ENCODE results near the gene ANO2.

ANO2 gene

DNA sequence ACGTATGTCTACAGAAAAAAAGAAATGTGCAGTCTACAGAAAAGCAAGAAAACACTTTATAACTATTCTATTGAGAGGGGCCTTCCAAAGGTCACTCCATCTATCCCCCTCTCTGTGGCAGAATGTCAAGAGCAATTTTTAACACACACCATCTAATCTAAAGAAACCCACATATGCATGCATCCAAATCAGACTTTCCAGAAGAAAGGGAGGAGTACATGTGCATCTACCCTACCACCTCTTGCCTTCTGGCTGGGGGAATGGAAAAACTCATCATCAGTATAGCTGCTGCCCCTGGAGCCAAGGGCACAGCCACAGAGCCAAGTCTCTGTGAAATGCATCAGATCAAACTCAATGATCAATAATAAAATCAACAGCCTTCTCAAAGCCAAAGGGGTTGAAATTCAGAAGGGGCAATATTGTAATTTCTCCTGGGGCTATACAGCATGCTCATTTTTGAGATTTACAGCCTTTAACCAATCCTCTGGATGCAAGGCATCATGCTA, 63.9 kb downstream of the ANO2 start:
- H3K4me3 ChIP-seq (ENCODE audit: low read depth, low read length), result no peak overlapping the region
- TF ChIP-seq, protein P1, sequence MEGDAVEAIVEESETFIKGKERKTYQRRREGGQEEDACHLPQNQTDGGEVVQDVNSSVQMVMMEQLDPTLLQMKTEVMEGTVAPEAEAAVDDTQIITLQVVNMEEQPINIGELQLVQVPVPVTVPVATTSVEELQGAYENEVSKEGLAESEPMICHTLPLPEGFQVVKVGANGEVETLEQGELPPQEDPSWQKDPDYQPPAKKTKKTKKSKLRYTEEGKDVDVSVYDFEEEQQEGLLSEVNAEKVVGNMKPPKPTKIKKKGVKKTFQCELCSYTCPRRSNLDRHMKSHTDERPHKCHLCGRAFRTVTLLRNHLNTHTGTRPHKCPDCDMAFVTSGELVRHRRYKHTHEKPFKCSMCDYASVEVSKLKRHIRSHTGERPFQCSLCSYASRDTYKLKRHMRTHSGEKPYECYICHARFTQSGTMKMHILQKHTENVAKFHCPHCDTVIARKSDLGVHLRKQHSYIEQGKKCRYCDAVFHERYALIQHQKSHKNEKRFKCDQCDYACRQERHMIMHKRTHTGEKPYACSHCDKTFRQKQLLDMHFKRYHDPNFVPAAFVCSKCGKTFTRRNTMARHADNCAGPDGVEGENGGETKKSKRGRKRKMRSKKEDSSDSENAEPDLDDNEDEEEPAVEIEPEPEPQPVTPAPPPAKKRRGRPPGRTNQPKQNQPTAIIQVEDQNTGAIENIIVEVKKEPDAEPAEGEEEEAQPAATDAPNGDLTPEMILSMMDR (IDR thresholded peaks at IDR 0.05; ENCODE audit: low read depth, low read length), result no peak
- TF ChIP-seq, protein P2, sequence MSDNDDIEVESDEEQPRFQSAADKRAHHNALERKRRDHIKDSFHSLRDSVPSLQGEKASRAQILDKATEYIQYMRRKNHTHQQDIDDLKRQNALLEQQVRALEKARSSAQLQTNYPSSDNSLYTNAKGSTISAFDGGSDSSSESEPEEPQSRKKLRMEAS (IDR thresholded peaks at IDR 0.05; ENCODE audit: low read depth, low read length), result no peak
- TF ChIP-seq MYC (IDR thresholded peaks at IDR 0.05; ENCODE audit: low read depth, low read length), result no peak
- TF ChIP-seq POLR2A (IDR thresholded peaks at IDR 0.05; ENCODE audit: extremely low read depth, insufficient read length), result no peak
- no peak for DNase-seq (ENCODE audit: low read depth)

DNA sequence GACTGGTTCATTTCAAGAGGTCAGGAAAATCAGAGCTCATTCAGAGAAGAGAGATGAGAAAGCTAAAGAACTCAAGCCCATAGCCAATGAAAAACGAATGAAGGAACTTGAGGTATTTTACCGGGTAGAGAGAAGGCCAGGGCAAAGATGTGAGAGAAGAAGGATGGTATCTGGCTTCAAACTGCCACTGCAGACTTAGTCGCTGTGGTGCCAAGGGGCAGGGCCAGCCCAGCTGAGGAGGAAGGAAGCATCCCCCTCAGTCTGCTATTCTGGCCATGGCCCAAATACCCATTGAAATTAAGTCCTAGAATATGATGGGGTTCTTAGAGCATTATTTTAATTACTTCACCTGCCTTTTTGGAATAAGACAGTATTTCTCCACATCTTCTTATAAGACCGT, 69.2 kb downstream of the ANO2 start:
- DNase-seq (ENCODE audit: low read depth), result no peak
- TF ChIP-seq, protein P2 (IDR thresholded peaks at IDR 0.05; ENCODE audit: low read depth, low read length), result no peak
- TF ChIP-seq, protein P1 (IDR thresholded peaks at IDR 0.05; ENCODE audit: low read depth, low read length), result no peak
- no peak for TF ChIP-seq MYC (IDR thresholded peaks at IDR 0.05; ENCODE audit: low read depth, low read length)
- no peak for TF ChIP-seq POLR2A (IDR thresholded peaks at IDR 0.05; ENCODE audit: extremely low read depth, insufficient read length)

DNA sequence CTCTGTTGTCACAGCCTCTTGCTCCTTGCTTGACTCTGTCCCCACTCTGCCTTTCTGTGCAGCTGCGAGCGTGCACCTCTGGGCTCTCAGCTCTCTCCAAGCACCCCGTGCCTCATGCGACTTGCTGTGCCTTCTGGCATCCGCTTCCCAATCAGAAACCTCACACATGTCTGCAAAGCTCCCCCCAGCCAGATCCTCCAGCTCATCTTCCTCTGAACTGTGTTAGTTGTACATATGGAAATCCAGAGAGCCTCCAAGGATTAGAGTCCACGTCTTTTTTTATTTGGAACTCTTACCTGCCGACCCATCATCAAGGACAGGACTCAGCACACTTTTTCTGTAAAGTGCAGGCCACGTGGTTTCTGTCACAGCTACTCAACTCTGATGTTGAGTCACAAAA, 70.5 kb downstream of the ANO2 start:
- H3K4me3 ChIP-seq (ENCODE audit: low read depth, low read length), result no peak overlapping the region
- DNase-seq (ENCODE audit: low read depth), result no peak
- TF ChIP-seq MYC (IDR thresholded peaks at IDR 0.05; ENCODE audit: low read depth, low read length) (no peak), POLR2A (IDR thresholded peaks at IDR 0.05; ENCODE audit: extremely low read depth, insufficient read length) (no peak)
- TF ChIP-seq, protein P1 (IDR thresholded peaks at IDR 0.05; ENCODE audit: low read depth, low read length), result no peak
- TF ChIP-seq, protein P2 (IDR thresholded peaks at IDR 0.05; ENCODE audit: low read depth, low read length), result no peak

More for the DNA sequence above, 69.2 kb downstream of the ANO2 start:
- H3K4me3 ChIP-seq (ENCODE audit: low read depth, low read length), result no peak overlapping the region

DNA sequence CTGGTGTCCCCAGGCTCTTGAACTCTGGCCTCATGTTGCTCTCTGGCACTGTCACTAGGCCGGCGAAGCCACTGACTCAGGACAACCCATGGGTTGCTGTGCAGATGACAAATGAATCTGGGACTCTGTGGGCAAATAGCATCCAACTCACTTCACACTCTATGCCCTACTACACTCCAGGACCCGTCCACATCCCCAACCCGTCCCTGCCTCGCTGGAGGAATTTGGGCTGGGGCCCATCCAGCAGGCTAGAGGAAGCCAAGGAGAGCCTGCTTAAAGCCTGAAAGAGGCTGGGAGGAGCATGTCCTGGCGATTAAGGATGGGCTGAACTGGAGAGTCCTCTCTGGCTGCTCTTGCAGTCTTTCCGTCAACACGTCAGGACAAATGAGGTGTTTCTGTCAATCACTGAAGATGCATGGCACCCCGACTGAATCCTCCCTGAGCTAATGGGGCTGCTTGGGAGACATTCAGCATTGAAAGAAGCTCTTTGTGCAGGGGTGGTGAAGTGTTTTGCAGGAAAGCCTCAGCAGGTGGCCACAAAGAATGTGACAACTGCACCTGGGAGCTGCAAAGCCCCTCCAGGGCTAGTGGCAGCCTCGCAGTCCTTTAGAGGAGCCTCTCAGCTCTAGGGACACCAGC, 71.7 kb downstream of the ANO2 start:
- no peak overlapping the region for H3K4me3 ChIP-seq (ENCODE audit: low read depth, low read length)
- TF ChIP-seq POLR2A (IDR thresholded peaks at IDR 0.05; ENCODE audit: extremely low read depth, insufficient read length) (no peak), MYC (IDR thresholded peaks at IDR 0.05; ENCODE audit: low read depth, low read length) (no peak)
- TF ChIP-seq, protein P1 (IDR thresholded peaks at IDR 0.05; ENCODE audit: low read depth, low read length), result no peak
- TF ChIP-seq, protein P2 (IDR thresholded peaks at IDR 0.05; ENCODE audit: low read depth, low read length), result no peak
- no peak for DNase-seq (ENCODE audit: low read depth)

DNA sequence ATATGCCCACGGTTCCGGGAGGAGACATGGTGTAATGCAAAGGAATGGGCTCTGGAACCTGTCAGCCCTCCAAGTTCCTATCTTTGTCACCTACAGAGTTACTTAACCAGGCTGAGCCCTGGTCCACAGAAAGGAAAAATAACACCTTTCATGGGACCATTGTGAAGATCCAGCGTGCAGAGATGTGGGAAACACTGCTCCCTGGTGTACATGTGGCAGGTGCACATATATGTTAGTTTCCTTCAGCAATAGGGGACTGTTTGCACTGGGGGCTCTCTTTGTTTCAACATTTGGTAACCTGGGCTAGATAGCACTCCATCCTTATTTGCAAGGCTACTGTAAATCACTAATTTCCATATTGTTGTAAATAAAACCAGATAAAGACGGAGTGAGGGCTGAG, 72.3 kb downstream of the ANO2 start:
- no peak overlapping the region for H3K4me3 ChIP-seq (ENCODE audit: low read depth, low read length)
- DNase-seq (ENCODE audit: low read depth), result peak; percentile 13
- TF ChIP-seq MYC (IDR thresholded peaks at IDR 0.05; ENCODE audit: low read depth, low read length), result no peak
- TF ChIP-seq POLR2A (IDR thresholded peaks at IDR 0.05; ENCODE audit: extremely low read depth, insufficient read length), result no peak
- TF ChIP-seq, protein P1 (IDR thresholded peaks at IDR 0.05; ENCODE audit: low read depth, low read length), result peak; percentile 29

Data from NB4 (cell line).